Activated CD4-positive, alpha-beta T cell treated with anti-CD3 and anti-CD28 coated beads, Interleukin-2, amount 10 ng/mL, durations not matched to agents 7 days and 5 days (primary cell): ENCODE data around the gene SERPINA6. TPM values are rescaled to one million over a fixed set of nuclear protein-coding genes. Genes with fewer than 3 reads are reported as not detected.
"Not testable (repeated sequence)": the region's sequence is repeated elsewhere in the genome, so short reads cannot be mapped to it uniquely, and the experiment has no call there.

Experiments
- CTCF ChIA-PET: fragments of 350-600 bp; sonication (Branson Sonifier 250); formaldehyde crosslinking; loops from one replicate; lab custom pipeline; 2021; ENCODE audit warnings: antibody characterized with exemption; lab: Charles Lee
- POLR2A ChIA-PET: fragments of 350-600 bp; sonication (Branson Sonifier 250); formaldehyde crosslinking; loops from one replicate; lab custom pipeline; 2021; ENCODE audit warnings: antibody characterized with exemption; lab: Charles Lee
- DNase-seq: peaks from one replicate; pipeline ENCODE4 v3.0.0-alpha.2; 2020
- H3K27ac Mint-ChIP-seq: one replicate; pipeline ENCODE4 v1.8.0; 2021; ENCODE audit warnings: mild to moderate bottlenecking, moderate library complexity, mixed read lengths
- H3K27me3 Mint-ChIP-seq: one replicate; pipeline ENCODE4 v1.8.0; 2021; ENCODE audit warnings: mixed read lengths
- H3K36me3 Mint-ChIP-seq: one replicate; pipeline ENCODE4 v1.8.0; 2021; ENCODE audit warnings: low read depth, mixed read lengths
- H3K4me1 Mint-ChIP-seq: one replicate; pipeline ENCODE4 v1.8.0; 2021; ENCODE audit warnings: mixed read lengths
- H3K4me3 Mint-ChIP-seq: one replicate; pipeline ENCODE4 v1.8.0; 2021; ENCODE audit warnings: mild to moderate bottlenecking, moderate library complexity, mixed read lengths
- H3K9me3 Mint-ChIP-seq: one replicate; pipeline ENCODE4 v1.8.0; 2021; ENCODE audit warnings: mixed read lengths
- total RNA-seq, 2 experiments: library from RNA; stranded (reverse); gene quantifications; one replicate each; pipeline ENCODE4 v1.2.3, GENCODE V29; 2021

The SERPINA6 gene
- total RNA-seq, 2 experiments from 2014 or later: not detected

- H3K36me3 Mint-ChIP-seq, H3K27ac Mint-ChIP-seq, POLR2A ChIA-PET, H3K4me3 Mint-ChIP-seq, H3K27me3 Mint-ChIP-seq, H3K9me3 Mint-ChIP-seq, CTCF ChIA-PET: not testable (repeated sequence)
- peaks cover 14% of the 10 kb centered on the region for H3K4me1 Mint-ChIP-seq
- DNase-seq: peak; percentile 30
Measured at GRCh38 chr14:94346065-94346786, 23.1 kb upstream of the SERPINA6 start.

- no peak overlapping the region for H3K27ac Mint-ChIP-seq
- peaks cover 12% of the 10 kb centered on the region for H3K9me3 Mint-ChIP-seq
- no peaks in the 10 kb centered on the region for H3K36me3 Mint-ChIP-seq
- H3K27me3 Mint-ChIP-seq: no peaks in the 10 kb centered on the region
- peaks cover 14% of the 10 kb centered on the region for H3K4me1 Mint-ChIP-seq
- CTCF ChIA-PET: no interaction called here
- no peak overlapping the region for H3K4me3 Mint-ChIP-seq
- no peak for DNase-seq
- POLR2A ChIA-PET: no interaction called here
Measured at GRCh38 chr14:94345344-94346064, 22.4 kb upstream of the SERPINA6 start.

- no peak for DNase-seq
- Mint-ChIP-seq H3K4me3 (no peak overlapping the region), H3K9me3 (peaks cover 12% of the 10 kb centered on the region), H3K27me3 (no peaks in the 10 kb centered on the region), H3K27ac (no peak overlapping the region), H3K4me1 (peaks cover 14% of the 10 kb centered on the region), H3K36me3 (no peaks in the 10 kb centered on the region)
- ChIA-PET POLR2A (no interaction called here), CTCF (interaction anchor here (0.6 to 2.5 kb wide), 2 partner anchors 10 to 1178 kb away, joined by 3 to 10 read pairs; no protein-coding TSS in a partner anchor)
Measured at GRCh38 chr14:94344389-94344788, 21.3 kb upstream of the SERPINA6 start.

GRCh38 chr14:94343238-94344005 lies 20.3 kb upstream of the SERPINA6 start:
- CTCF ChIA-PET: interaction anchor here (0.6 to 2.5 kb wide), 2 partner anchors 9 to 1177 kb away, joined by 3 to 10 read pairs; no protein-coding TSS in a partner anchor
- POLR2A ChIA-PET: no interaction called here
- Mint-ChIP-seq H3K27ac (no peak overlapping the region), H3K4me3 (no peak overlapping the region), H3K4me1 (peaks cover 14% of the 10 kb centered on the region), H3K36me3 (no peaks in the 10 kb centered on the region), H3K9me3 (peaks cover 16% of the 10 kb centered on the region), H3K27me3 (no peaks in the 10 kb centered on the region)
- DNase-seq: no peak

GRCh38 chr14:94342334-94342934 lies 19.3 kb upstream of the SERPINA6 start:
- Mint-ChIP-seq H3K27me3 (no peaks in the 10 kb centered on the region), H3K27ac (no peak overlapping the region), H3K9me3 (peaks cover 17% of the 10 kb centered on the region), H3K4me1 (peaks cover 14% of the 10 kb centered on the region), H3K36me3 (no peaks in the 10 kb centered on the region), H3K4me3 (no peak overlapping the region)
- ChIA-PET POLR2A (no interaction called here), CTCF (interaction anchor here (0.6 to 2.5 kb wide), 2 partner anchors 8 to 24 kb away, joined by 3 to 10 read pairs; partner anchors contain the start of gene SERPINA2)
- DNase-seq: no peak

- no peak for DNase-seq
- no peak overlapping the region for H3K4me3 Mint-ChIP-seq
- H3K4me1 Mint-ChIP-seq: peaks cover 12% of the 10 kb centered on the region
- no peak overlapping the region for H3K27ac Mint-ChIP-seq
- ChIA-PET CTCF (interaction anchor here (0.6 kb wide), 1 partner anchor 24 kb away, joined by 3 read pairs; the partner anchor contains the start of gene SERPINA2), POLR2A (interaction anchor here (0.5 kb wide), 1 partner anchor 9 kb away, joined by 3 read pairs; no protein-coding TSS in a partner anchor)
- H3K36me3 Mint-ChIP-seq: no peaks in the 10 kb centered on the region
- no peaks in the 10 kb centered on the region for H3K27me3 Mint-ChIP-seq
- peaks cover 17% of the 10 kb centered on the region for H3K9me3 Mint-ChIP-seq
Measured at GRCh38 chr14:94341656-94342333, 18.7 kb upstream of the SERPINA6 start.

GRCh38 chr14:94340533-94340932 lies 17.4 kb upstream of the SERPINA6 start:
- POLR2A ChIA-PET: no interaction called here
- H3K4me3 Mint-ChIP-seq: no peak overlapping the region

GRCh38 chr14:94338023-94338422 lies 14.9 kb upstream of the SERPINA6 start:
- Mint-ChIP-seq H3K4me3 (no peak overlapping the region), H3K27ac (no peak overlapping the region), H3K27me3 (peaks cover 4% of the 10 kb centered on the region), H3K36me3 (no peaks in the 10 kb centered on the region), H3K9me3 (peaks cover 16% of the 10 kb centered on the region), H3K4me1 (peaks cover 8% of the 10 kb centered on the region)
- ChIA-PET POLR2A (no interaction called here), CTCF (no interaction called here)
- no peak for DNase-seq

More at GRCh38 chr14:94340533-94340932, 17.4 kb upstream of the SERPINA6 start:
- Mint-ChIP-seq H3K9me3 (peaks cover 16% of the 10 kb centered on the region), H3K27me3 (no peaks in the 10 kb centered on the region), H3K36me3 (no peaks in the 10 kb centered on the region), H3K27ac (no peak overlapping the region), H3K4me1 (peaks cover 8% of the 10 kb centered on the region)
- DNase-seq: no peak
- CTCF ChIA-PET: no interaction called here

DNA sequence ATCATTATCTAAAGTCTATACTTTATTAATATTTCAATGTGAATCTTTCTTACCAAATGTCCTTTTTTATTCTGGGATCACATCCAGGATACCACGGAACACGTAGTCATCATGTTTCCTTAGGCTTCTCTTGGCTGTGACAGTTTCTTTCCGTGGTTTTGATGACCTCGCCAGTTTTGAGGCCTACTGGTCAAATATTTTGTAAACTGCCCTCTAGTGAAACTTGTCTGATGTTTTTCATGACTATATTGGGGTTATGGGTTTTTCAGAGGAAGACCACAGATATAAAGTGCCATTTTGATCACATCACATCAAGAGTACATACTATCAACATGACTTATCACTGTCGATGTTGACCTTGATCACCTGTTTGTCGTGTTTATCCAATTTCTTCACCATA lies 14.1 kb upstream of the SERPINA6 start:
- H3K27ac Mint-ChIP-seq: no peak overlapping the region
- peaks cover 8% of the 10 kb centered on the region for H3K4me1 Mint-ChIP-seq
- DNase-seq: no peak
- H3K9me3 Mint-ChIP-seq: peaks cover 16% of the 10 kb centered on the region
- H3K36me3 Mint-ChIP-seq: no peaks in the 10 kb centered on the region
- no peak overlapping the region for H3K4me3 Mint-ChIP-seq
- CTCF ChIA-PET: interaction anchor here (0.6 kb wide), 1 partner anchor 576 kb away, joined by 3 read pairs; no protein-coding TSS in a partner anchor
- peaks cover 4% of the 10 kb centered on the region for H3K27me3 Mint-ChIP-seq
- POLR2A ChIA-PET: no interaction called here

- H3K9me3 Mint-ChIP-seq: peaks cover 6% of the 10 kb centered on the region
- DNase-seq: no peak
Measured at GRCh38 chr14:94334872-94335271, 11.7 kb upstream of the SERPINA6 start.

GRCh38 chr14:94332587-94332986 lies 9.5 kb upstream of the SERPINA6 start:
- peaks cover 2% of the 10 kb centered on the region for H3K9me3 Mint-ChIP-seq
- DNase-seq: no peak
- ChIA-PET CTCF (no interaction called here), POLR2A (no interaction called here)
- no peaks in the 10 kb centered on the region for H3K36me3 Mint-ChIP-seq
- H3K4me3 Mint-ChIP-seq: no peak overlapping the region
- H3K27me3 Mint-ChIP-seq: peaks cover 4% of the 10 kb centered on the region
- no peaks in the 10 kb centered on the region for H3K4me1 Mint-ChIP-seq
- no peak overlapping the region for H3K27ac Mint-ChIP-seq

More at GRCh38 chr14:94334872-94335271, 11.7 kb upstream of the SERPINA6 start:
- no peaks in the 10 kb centered on the region for H3K4me1 Mint-ChIP-seq
- H3K4me3 Mint-ChIP-seq: no peak overlapping the region
- H3K27ac Mint-ChIP-seq: no peak overlapping the region
- POLR2A ChIA-PET: no interaction called here
- peaks cover 4% of the 10 kb centered on the region for H3K27me3 Mint-ChIP-seq
- CTCF ChIA-PET: interaction anchor here (0.7 to 2.6 kb wide), 3 partner anchors 9 to 230 kb away, joined by 3 to 10 read pairs (median 4); no protein-coding TSS in a partner anchor
- H3K36me3 Mint-ChIP-seq: no peaks in the 10 kb centered on the region
